ENCODE data around the gene NACAD.

DNA sequence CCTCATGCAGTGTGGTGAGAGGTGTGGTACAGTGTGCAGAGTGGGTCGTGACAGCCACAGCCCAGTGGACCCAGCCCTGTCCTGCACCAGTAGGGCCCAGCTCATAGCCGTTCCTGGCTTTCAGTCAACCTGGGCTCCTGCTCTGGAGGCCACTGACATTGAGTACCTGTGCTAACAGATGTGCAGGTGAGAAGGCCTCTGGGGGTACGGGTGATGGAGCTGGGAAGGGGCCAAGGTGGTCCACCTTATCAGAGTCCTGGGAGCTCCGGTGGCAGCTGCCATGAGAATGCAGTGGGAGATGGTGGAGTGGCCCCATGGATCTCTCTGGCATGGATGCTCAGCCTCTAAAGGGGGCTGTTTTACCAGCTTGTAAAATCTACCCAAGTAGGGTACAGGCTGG lies 28.8 kb upstream of the NACAD start:
- TF ChIP-seq, protein P1, sequence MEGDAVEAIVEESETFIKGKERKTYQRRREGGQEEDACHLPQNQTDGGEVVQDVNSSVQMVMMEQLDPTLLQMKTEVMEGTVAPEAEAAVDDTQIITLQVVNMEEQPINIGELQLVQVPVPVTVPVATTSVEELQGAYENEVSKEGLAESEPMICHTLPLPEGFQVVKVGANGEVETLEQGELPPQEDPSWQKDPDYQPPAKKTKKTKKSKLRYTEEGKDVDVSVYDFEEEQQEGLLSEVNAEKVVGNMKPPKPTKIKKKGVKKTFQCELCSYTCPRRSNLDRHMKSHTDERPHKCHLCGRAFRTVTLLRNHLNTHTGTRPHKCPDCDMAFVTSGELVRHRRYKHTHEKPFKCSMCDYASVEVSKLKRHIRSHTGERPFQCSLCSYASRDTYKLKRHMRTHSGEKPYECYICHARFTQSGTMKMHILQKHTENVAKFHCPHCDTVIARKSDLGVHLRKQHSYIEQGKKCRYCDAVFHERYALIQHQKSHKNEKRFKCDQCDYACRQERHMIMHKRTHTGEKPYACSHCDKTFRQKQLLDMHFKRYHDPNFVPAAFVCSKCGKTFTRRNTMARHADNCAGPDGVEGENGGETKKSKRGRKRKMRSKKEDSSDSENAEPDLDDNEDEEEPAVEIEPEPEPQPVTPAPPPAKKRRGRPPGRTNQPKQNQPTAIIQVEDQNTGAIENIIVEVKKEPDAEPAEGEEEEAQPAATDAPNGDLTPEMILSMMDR (IDR thresholded peaks at IDR 0.05), result no peak
- no peak for TF ChIP-seq POLR2A (IDR thresholded peaks at IDR 0.05)
